Measurements from ENCODE around the gene HHATL.

HHATL gene

GRCh38 chr3:42685891-42686820 is 16.4 kb downstream of the HHATL start:
- no peak for DNase-seq (ENCODE audit: extremely low read depth in 1 of 2, low read depth in 1 of 2)

- DNase-seq (ENCODE audit: extremely low read depth in 1 of 2, low read depth in 1 of 2), result no peak
Observed at GRCh38 chr3:42685363-42685881, 17.2 kb downstream of the HHATL start, which contains the start of gene KLHL40. Gene KLHL40 (plus strand): TSS chr3:42685537. CDS start chr3:42685619, 82 bp downstream.

GRCh38 chr3:42684632-42685362 is 17.8 kb downstream of the HHATL start:
- DNase-seq (ENCODE audit: extremely low read depth in 1 of 2, low read depth in 1 of 2), result no peak

GRCh38 chr3:42683875-42684598 is 18.6 kb downstream of the HHATL start:
- DNase-seq (ENCODE audit: extremely low read depth in 1 of 2, low read depth in 1 of 2), result no peak

- no peak for DNase-seq (ENCODE audit: extremely low read depth in 1 of 2, low read depth in 1 of 2)
Observed at GRCh38 chr3:42682301-42683070, 20.1 kb downstream of the HHATL start.

GRCh38 chr3:42681361-42682038 is 21.1 kb downstream of the HHATL start:
- no peak for DNase-seq (ENCODE audit: extremely low read depth in 1 of 2, low read depth in 1 of 2)

- no peak for DNase-seq (ENCODE audit: extremely low read depth in 1 of 2, low read depth in 1 of 2)
Observed at GRCh38 chr3:42680806-42681205, 21.8 kb downstream of the HHATL start.

GRCh38 chr3:42680271-42680670 is 22.3 kb downstream of the HHATL start:
- DNase-seq (ENCODE audit: extremely low read depth in 1 of 2, low read depth in 1 of 2), result no peak

GRCh38 chr3:42678447-42678846 is 24.2 kb downstream of the HHATL start:
- DNase-seq (ENCODE audit: extremely low read depth in 1 of 2, low read depth in 1 of 2), result no peak

GRCh38 chr3:42675909-42676308 is 26.7 kb downstream of the HHATL start:
- DNase-seq (ENCODE audit: extremely low read depth in 1 of 2, low read depth in 1 of 2), result no peak

- DNase-seq (ENCODE audit: extremely low read depth in 1 of 2, low read depth in 1 of 2), result no peak
Observed at GRCh38 chr3:42674146-42674545, 28.5 kb downstream of the HHATL start.

GRCh38 chr3:42673082-42673481 is 29.5 kb downstream of the HHATL start:
- no peak for DNase-seq (ENCODE audit: extremely low read depth in 1 of 2, low read depth in 1 of 2)

GRCh38 chr3:42672515-42672914 is 30.1 kb downstream of the HHATL start:
- DNase-seq (ENCODE audit: extremely low read depth in 1 of 2, low read depth in 1 of 2), result no peak

GRCh38 chr3:42670670-42671069 is 31.9 kb downstream of the HHATL start:
- no peak for DNase-seq (ENCODE audit: extremely low read depth in 1 of 2, low read depth in 1 of 2)

- no peak for DNase-seq (ENCODE audit: extremely low read depth in 1 of 2, low read depth in 1 of 2)
Observed at GRCh38 chr3:42670051-42670576, 32.5 kb downstream of the HHATL start.

GRCh38 chr3:42668793-42669217 is 33.8 kb downstream of the HHATL start:
- no peak for DNase-seq (ENCODE audit: extremely low read depth in 1 of 2, low read depth in 1 of 2)

GRCh38 chr3:42668413-42668760 is 34.2 kb downstream of the HHATL start:
- DNase-seq (ENCODE audit: extremely low read depth in 1 of 2, low read depth in 1 of 2), result no peak

- DNase-seq (ENCODE audit: extremely low read depth in 1 of 2, low read depth in 1 of 2), result no peak
Observed at GRCh38 chr3:42667523-42668412, 34.8 kb downstream of the HHATL start.

All from activated CD8-positive, alpha-beta memory T cell treated with anti-CD3 and anti-CD28 coated beads for 1 hour (primary cell).